SK-MEL-5 (cell line): ENCODE measurements around the gene SHH. TPM values are rescaled to one million over a fixed set of nuclear protein-coding genes. Genes with fewer than 3 reads are reported as not detected.
"Not testable (repeated sequence)": the region's sequence is repeated elsewhere in the genome, so short reads cannot be mapped to it uniquely, and the experiment has no call there.

Source experiments
- DNase-seq: peaks from one replicate; pipeline ENCODE4 v3.0.0-alpha.2; 2016; ENCODE audit warnings: low read depth, low spot score
- in situ Hi-C: cut with HindIII; loops from 2 replicates; pipeline ENCODE4 v1.10.0; 2016; ENCODE audit warnings: low sequenced_read_pairs, high pct_unique_total_duplicates, low pct_unique_long_range_greater_than_20kb
- total RNA-seq: library from RNA; depleted of rRNA; stranded (reverse); fragments of >200 nt; shearing (Covaris generic); gene quantifications from 2 replicates; pipeline ENCODE4 v1.2.3, GENCODE V29; 2014

Gene SHH
- total RNA-seq, 1 experiment from 2014 or later, result 0.08 TPM

DNA sequence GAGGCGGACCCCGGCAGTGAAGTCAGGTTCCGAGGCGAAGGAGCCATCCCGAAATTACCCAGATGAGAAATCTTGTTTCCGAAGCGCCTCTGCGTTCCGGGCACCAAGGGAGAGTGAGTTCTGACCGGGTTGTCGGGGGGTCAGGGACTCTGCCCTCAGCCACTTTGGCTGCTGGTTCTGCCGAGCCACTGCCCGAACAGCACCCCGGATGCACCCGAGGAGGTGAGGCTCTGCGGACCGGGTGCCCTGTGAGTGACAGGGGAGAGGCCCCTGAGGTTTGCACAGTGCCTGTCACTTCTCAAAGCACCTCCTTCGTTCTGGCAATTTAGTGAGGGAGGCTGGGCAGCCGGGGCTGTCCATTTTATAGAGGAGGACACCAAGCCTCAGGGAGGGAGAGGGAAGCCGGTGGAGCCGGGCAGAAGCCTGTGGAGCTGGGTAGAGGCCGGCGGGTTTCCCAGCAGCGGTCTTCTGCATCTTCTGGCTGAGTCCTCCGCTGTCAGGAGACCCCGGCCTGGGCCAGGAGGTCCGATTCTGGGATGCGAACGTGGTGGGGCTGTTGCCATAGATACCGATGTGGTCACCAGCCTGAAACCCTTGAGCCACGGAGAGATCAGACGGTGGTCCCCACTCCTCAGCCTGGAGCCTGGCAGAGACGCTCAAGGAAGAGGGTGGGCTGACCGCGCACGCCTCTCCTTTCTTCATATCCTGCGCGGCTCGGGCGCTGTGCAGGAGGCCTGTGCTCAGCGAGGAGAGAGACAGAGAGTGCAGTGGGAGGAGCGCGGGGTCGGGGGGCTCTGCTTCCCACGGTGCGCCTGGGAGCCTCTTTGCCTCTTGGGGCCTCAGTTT, 18.9 kb upstream of the SHH start:
- in situ Hi-C loops, result no loop called here
- DNase-seq, result no peak

GRCh38 chr7:155829796-155830470, 17.7 kb upstream of the SHH start:
- in situ Hi-C loops, result no loop called here
- DNase-seq, result no peak

DNA sequence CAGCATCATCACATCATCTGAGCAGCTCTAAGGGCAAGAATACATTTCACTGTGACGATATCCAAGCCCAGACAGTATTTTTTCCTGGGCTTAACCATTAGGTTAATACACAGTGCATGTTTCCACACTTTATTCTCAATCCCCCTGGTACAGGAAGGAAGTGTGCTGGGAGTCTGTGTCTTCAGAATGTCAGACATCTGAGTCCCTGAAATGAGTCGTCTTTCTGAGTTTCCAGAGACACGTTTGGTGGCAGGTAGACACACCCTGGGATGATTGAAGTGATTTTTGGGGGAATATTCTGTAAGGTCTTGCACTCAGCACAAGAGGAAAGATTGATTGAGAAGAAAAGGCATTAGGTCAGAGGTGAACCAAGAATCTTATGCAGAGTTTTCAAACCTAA, 13.1 kb upstream of the SHH start:
- DNase-seq, result no peak
- in situ Hi-C loops, result no loop called here

DNA sequence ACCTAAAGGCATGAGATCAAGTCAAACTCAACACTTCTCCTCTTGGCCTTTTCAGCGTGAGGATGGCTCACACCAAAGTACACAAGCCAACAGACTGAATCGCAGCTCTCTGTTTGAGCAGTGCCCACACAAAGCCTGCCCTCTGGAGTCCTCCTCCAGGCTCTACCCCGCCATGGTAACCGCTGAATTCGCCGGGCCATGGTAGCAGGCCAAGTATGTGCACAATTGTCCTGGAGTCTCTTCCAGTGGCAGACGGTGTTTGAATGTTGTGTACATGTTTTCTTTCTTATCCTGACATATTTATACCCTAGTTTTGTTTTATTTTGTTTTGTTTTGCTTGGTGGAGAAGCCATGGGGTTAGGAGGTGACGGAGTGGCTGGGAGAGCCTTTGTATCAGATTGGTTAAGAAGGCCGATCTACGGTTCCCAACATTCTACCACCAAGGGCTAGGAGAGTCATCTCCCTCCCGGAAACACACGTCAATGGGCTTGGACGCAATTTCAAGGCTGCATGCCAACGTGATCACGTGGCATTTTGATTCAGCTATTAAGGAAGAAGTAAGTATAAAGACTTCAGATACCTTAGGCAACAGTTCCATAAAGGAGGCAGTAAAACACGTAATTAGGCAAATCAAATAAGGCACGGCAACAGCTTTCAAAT, 12.1 kb upstream of the SHH start:
- in situ Hi-C loops, result no loop called here
- DNase-seq, result peak; percentile 49

GRCh38 chr7:155821851-155822250, 9.6 kb upstream of the SHH start:
- DNase-seq, result no peak
- in situ Hi-C loops, result no loop called here

DNA sequence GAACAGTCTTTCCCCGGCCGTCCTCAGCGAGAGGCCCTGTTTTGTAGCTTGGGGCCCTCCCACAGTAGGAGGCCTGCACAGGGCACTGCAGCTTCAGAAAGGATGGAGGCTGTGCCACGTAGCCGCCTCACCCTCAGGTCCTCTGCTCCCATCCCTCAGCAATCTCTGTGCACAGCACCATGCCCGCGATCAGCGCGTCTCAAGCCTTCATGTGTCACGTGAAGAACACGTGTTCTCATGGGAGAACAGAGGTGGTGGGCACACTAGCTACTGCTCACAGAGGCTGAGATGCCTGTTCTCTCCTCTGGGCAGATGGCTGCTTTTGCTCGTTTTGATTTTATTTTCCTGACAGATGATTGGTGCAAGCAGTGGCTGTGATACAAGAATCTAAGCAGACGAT, 8.5 kb upstream of the SHH start:
- in situ Hi-C loops, result no loop called here
- DNase-seq, result no peak

- in situ Hi-C loops, result no loop called here
- no peak for DNase-seq
These were observed 8.0 kb upstream of the SHH start for GRCh38 chr7:155820246-155820645.

GRCh38 chr7:155819186-155819585, 6.9 kb upstream of the SHH start:
- DNase-seq, result no peak
- in situ Hi-C loops, result no loop called here

- in situ Hi-C loops, result no loop called here
- no peak for DNase-seq
These were observed 6.5 kb upstream of the SHH start for GRCh38 chr7:155818820-155819168.

- in situ Hi-C loops, result no loop called here
- no peak for DNase-seq
These were observed 6.0 kb upstream of the SHH start for GRCh38 chr7:155818154-155818819.

GRCh38 chr7:155817515-155817914, 5.3 kb upstream of the SHH start:
- DNase-seq, in situ Hi-C loops: not testable (repeated sequence)

- in situ Hi-C loops, result no loop called here
- DNase-seq, result no peak
These were observed 4.7 kb upstream of the SHH start for GRCh38 chr7:155816996-155817395.

DNA sequence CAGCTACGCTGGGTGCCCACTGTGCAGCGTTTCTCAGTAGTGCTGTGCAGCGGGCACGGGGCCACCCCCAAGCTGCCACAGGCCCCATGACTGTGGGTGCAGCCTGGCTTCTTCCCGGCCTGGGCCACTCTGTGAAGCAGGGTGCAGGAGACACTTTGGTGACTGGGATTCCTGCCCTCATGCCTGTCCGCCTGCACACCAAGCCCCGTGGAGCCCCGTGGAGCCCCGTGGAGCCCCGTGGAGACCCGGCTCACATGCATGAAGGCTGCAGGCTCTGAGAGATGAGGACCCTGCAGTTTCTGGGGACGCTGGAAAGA, 3.9 kb upstream of the SHH start:
- no peak for DNase-seq
- in situ Hi-C loops, result no loop called here

DNA sequence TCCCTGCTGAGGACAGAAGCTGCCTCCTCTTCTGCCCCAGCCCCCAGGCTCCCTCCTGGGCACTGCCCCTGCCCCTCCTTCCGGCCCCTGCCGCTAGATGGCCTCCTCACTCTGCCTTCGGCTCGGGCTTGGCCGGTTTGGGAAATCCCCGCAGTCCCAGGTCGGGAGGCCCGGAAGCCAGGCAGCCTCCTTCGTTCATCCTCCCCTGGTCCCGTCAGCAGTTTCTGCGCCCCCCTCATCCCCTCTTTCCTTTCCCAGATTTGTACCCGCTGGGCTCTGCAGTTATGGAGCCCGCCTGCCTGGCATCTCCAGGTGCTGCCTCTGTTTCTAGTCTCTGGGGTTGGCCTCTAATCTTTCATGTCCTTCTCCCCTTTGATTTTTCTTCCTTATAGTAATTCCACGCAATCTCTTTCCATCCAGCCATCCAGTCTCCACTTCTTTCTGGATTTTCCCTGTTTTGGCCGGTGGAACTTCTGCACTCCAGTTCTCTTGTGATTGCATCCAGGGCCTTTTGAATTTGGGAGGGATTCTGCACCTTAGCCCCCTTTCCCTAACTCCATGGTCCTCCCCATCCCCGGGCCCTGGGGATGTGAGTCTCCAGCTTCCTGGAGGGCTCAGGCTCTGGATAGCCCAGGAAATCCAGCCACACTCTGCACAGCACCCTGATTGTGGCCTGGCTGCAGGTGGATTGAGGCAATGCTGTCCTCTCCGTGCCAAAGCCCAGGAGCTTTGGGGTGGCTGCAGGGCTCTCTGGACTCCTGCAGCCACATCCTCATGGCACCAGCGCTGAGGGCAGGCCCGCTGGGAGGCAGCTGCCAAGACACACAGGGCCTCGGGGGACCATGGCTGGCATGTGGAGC, 3.3 kb upstream of the SHH start:
- in situ Hi-C loops, result no loop called here
- peak; percentile 78 for DNase-seq

- in situ Hi-C loops, result no loop called here
- no peak for DNase-seq
These were observed 2.3 kb upstream of the SHH start for GRCh38 chr7:155814316-155815276.

GRCh38 chr7:155813546-155814315, 1.5 kb upstream of the SHH start:
- in situ Hi-C loops, result no loop called here

More at GRCh38 chr7:155813546-155814315, 1.5 kb upstream of the SHH start:
- DNase-seq, result no peak
